GM12878 (cell line): ENCODE data around the gene MAP3K4. TPM values are rescaled to one million over a fixed set of nuclear protein-coding genes. Genes with fewer than 3 reads are reported as not detected.

Source experiments
- ATAC-seq: fragments of 200-7000 bp; cut with Tn5 transposase; 3 replicates; pipeline ENCODE4 v1.9.1; 2020; ENCODE audit warnings: mild to moderate bottlenecking, moderate library complexity
- BruUV-seq: library from RNA; stranded (reverse); fragments of 400-500 nt; replicated peaks from 2 replicates; lab custom pipeline; 2021; lab: Mats Ljungman, UMichigan
- CTCF ChIA-PET: fragments of 300-600 bp; sonication (Branson Sonifier 250); formaldehyde crosslinking; extraction: SDS; loops from one replicate; lab custom pipeline; 2021; ENCODE audit warnings: inconsistent platforms; lab: Yijun Ruan, JAX
- POLR2A ChIA-PET: fragments of 350-600 bp; formaldehyde crosslinking; extraction: SDS; loops from one replicate; lab custom pipeline; 2021; ENCODE audit warnings: inconsistent platforms; lab: Charles Lee
- RAD21 ChIA-PET: fragments of 300-600 bp; sonication (Branson Sonifier 250); formaldehyde crosslinking; loops from one replicate; lab custom pipeline; 2023; ENCODE audit warnings: antibody characterized with exemption; ENCODE audit not compliant: unreplicated experiment; lab: Charles Lee
- SMC1A ChIA-PET: fragments of 300-600 bp; sonication (Branson Sonifier 250); formaldehyde crosslinking; loops from one replicate; lab custom pipeline; 2023; ENCODE audit not compliant: unreplicated experiment, uncharacterized antibody; lab: Charles Lee
- DNase-seq: peaks from one replicate; pipeline ENCODE4 v3.0.0-alpha.2; 2011; ENCODE audit warnings: low read depth, low spot score
- FAIRE-seq: peaks from 3 replicates; lab custom pipeline; 2011; peaks lifted over from hg19 to GRCh38; lab: Jason Lieb, UNC
- H2AFZ ChIP-seq: 2 replicates; pipeline ENCODE4 v1.6.0; 2011; ENCODE audit warnings: low read depth, low read length, control low read depth; ENCODE audit not compliant: control insufficient read depth
- H3K27ac ChIP-seq: 2 replicates; pipeline ENCODE4 v1.5.1; 2011; ENCODE audit warnings: control low read depth; ENCODE audit not compliant: control insufficient read depth, insufficient read depth
- H3K27me3 ChIP-seq, 2 experiments: replicated peaks in 1 of 2; 2 replicates each; pipeline versions ENCODE4 v1.6.0 to v1.6.1; 2011; ENCODE audit warnings: low read length in 1 of 2; ENCODE audit not compliant: control insufficient read depth in 2 of 2, insufficient read depth in 2 of 2
- H3K36me3 ChIP-seq, 2 experiments: 2 replicates each; pipeline ENCODE4 v1.5.1; 2011; ENCODE audit warnings: low read length in 1 of 2; ENCODE audit not compliant: control insufficient read depth in 2 of 2, insufficient read depth in 2 of 2
- H3K4me1 ChIP-seq: 2 replicates; pipeline ENCODE4 v1.6.1; 2011; ENCODE audit warnings: mild to moderate bottlenecking, low read length, moderate library complexity, mixed read lengths; ENCODE audit not compliant: control insufficient read depth, insufficient read depth
- H3K4me2 ChIP-seq: 2 replicates; pipeline ENCODE4 v1.6.0; 2011; ENCODE audit warnings: control low read depth; ENCODE audit not compliant: control insufficient read depth, insufficient read depth
- H3K4me3 ChIP-seq: fragments of 200-600 bp; sonication (generic); 2 replicates; pipeline ENCODE4 v1.5.1; 2016
- H3K79me2 ChIP-seq: 2 replicates; pipeline ENCODE4 v1.6.0; 2011; ENCODE audit warnings: low read length; ENCODE audit not compliant: control insufficient read depth, insufficient read depth
- H3K9ac ChIP-seq: 2 replicates; pipeline ENCODE4 v1.8.0; 2011; ENCODE audit warnings: low read length, control low read depth, mixed read lengths; ENCODE audit not compliant: control insufficient read depth, insufficient read depth
- H3K9me3 ChIP-seq: replicated peaks from 3 replicates; pipeline ENCODE4 v1.5.1; 2011; ENCODE audit warnings: mild to moderate bottlenecking, low read length; ENCODE audit not compliant: control insufficient read depth, insufficient read depth
- H4K20me1 ChIP-seq: 2 replicates; pipeline ENCODE4 v1.6.0; 2011; ENCODE audit not compliant: control insufficient read depth, insufficient read depth
- DPF2 ChIP-seq: fragments of 450-650 bp; IDR thresholded peaks from 2 replicates; pipeline ENCODE4 v1.6.1; 2017; ENCODE audit warnings: mild to moderate bottlenecking
- EZH2 ChIP-seq: IDR thresholded peaks from 2 replicates; pipeline ENCODE4 v1.6.1; 2012; ENCODE audit warnings: low read depth, mild to moderate bottlenecking, control low read depth, inconsistent platforms, low read length, borderline replicate concordance; ENCODE audit not compliant: control insufficient read depth
- FOXM1 ChIP-seq: IDR thresholded peaks from 2 replicates; pipeline ENCODE4 v1.6.1; 2012; ENCODE audit warnings: low read depth, mild to moderate bottlenecking, inconsistent platforms, low read length, moderate library complexity
- HSF1 ChIP-seq: fragments of 150-350 bp; IDR thresholded peaks from 2 replicates; pipeline ENCODE4 v1.6.1; 2014; ENCODE audit warnings: mild to moderate bottlenecking, low read depth, low read length
- ZNF592 ChIP-seq: fragments of 450-650 bp; IDR thresholded peaks from 2 replicates; pipeline ENCODE4 v1.6.1; 2017; ENCODE audit warnings: mild to moderate bottlenecking, moderate library complexity
- ZZZ3 ChIP-seq: IDR thresholded peaks from 2 replicates; pipeline ENCODE4 v1.6.1; 2011; ENCODE audit warnings: low read depth; ENCODE audit not compliant: control insufficient read depth, insufficient read length
- WGBS: methylation state at CpG from one replicate; pipeline ENCODE4 v1.1.6; 2016; ENCODE audit warnings: low lambda C conversion rate; ENCODE audit not compliant: insufficient replicate concordance, insufficient coverage; ENCODE audit errors: missing lambda C conversion rate; 5-methylcytosine and 5-hydroxymethylcytosine counted together
- in situ Hi-C: fragments of 300-500 bp; cut with MboI; formaldehyde crosslinking; loops from 9 replicates; pipeline ENCODE4 v1.14.3; 2018; ENCODE audit warnings: mixed read lengths
- intact Hi-C: fragments of 100-400 bp; cut with micrococcal nuclease; formaldehyde crosslinking; loops from one replicate; pipeline ENCODE4 v1.14.2; 2022; ENCODE audit not compliant: unreplicated experiment
- polyA plus RNA-seq, 11 experiments: library from polyadenylated mRNA; depleted of rRNA in 4 of 11; unstranded in 6 of 11; stranded (reverse) in 5 of 11; fragments of >200 nt; fragmentation: Nextera tagmentation in 4 of 11; fragmentation: Illumina TruSeq in 1 of 11; extraction: Ambion mirVana in 4 of 11; extraction: Trizol in 1 of 11; gene quantifications; 1 replicate in 1 of 11; 2 replicates in 10 of 11; pipeline versions ENCODE4 v1.2.1 to v1.2.3, GENCODE V29; 2011 to 2016; ENCODE audit warnings: inconsistent platforms in 2 of 11, missing spikeins in 2 of 11, low read depth in 1 of 11
- total RNA-seq, 4 experiments: library from RNA; depleted of rRNA in 3 of 4; stranded (reverse); fragments of >200 nt in 3 of 4; fragmentation: Illumina TruSeq in 1 of 4; extraction: Trizol in 1 of 4; gene quantifications; 2 replicates each; pipeline versions ENCODE4 v1.2.1 to v1.2.3, GENCODE V29; 2013 to 2021
- TF ChIP-seq, protein P1 (sequence below): IDR thresholded peaks from 2 replicates; pipeline ENCODE4 v1.6.1; 2011; ENCODE audit warnings: low read depth, low read length, improper control_type of control experiment, borderline replicate concordance
- TF ChIP-seq, protein P2 (sequence below): fragments of 450-650 bp; IDR thresholded peaks from 2 replicates; pipeline ENCODE4 v1.6.1; 2017; ENCODE audit warnings: low read depth, mild to moderate bottlenecking, moderate library complexity
- TF ChIP-seq, protein P3 (sequence below): fragments of 450-650 bp; IDR thresholded peaks from 2 replicates; pipeline ENCODE4 v1.6.1; 2018; ENCODE audit warnings: borderline replicate concordance, mild to moderate bottlenecking; ENCODE audit not compliant: partially characterized antibody

Gene MAP3K4
- total and polyA plus RNA-seq, 10 of the 15 experiments (the other 5 are each of a cell fraction or from before 2014, with no cell fraction given): 14.0 to 44.5 (median 23.1) TPM

GRCh38 chr6:161021543-161021942 is 30.0 kb downstream of the MAP3K4 start (continued):
- TF ChIP-seq, protein P1, sequence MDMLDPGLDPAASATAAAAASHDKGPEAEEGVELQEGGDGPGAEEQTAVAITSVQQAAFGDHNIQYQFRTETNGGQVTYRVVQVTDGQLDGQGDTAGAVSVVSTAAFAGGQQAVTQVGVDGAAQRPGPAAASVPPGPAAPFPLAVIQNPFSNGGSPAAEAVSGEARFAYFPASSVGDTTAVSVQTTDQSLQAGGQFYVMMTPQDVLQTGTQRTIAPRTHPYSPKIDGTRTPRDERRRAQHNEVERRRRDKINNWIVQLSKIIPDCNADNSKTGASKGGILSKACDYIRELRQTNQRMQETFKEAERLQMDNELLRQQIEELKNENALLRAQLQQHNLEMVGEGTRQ: no peak

DNA sequence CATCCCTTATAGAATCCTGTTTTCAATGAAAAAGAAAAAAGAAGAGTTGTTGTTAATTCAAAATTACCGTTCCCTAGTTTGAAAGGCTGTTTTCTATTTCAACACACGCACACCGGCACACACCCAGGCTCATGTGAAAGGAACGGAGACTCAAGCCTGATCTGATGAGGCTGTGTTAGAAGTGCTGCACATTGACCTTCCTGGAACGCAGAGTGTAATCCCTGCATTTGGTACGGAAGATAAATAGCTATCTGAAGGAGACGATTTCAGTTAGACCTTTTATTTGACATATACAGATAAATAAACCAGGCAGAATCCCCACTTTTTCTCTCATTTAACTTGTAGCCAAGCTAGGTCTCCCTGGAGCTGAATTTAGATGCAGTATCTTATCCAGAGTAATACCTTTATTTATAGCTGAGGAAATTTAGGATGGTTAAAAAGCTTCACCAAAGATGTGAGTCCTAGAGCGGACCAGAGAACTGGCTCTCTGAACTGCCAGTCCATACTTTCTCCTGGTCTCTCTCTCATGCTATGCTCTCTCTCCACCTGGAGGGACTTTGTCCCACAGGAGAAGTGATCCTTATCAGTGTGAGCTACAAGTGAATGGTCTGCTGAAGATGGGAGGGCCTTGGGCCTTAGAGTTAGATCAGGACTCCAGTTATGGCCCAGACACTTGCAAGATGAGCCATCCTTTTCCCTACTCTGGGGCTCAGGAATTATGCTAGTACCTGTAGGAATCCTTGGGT is 30.6 kb downstream of the MAP3K4 start:
- intact Hi-C loops: no loop called here
- SMC1A ChIA-PET: interaction anchor here (1.2 to 2.0 kb wide), 3 partner anchors 10 to 23 kb away, joined by 4 to 7 read pairs (median 7); no protein-coding TSS in a partner anchor
- Histone ChIP-seq H2AFZ (no peak overlapping the region), H3K36me3 (peaks cover 0 to 2% of the 10 kb centered on the region in 2 experiments; a peak in 3 of 4 replicates), H4K20me1 (no peaks in the 10 kb centered on the region), H3K9me3 (no peaks in the 10 kb centered on the region; the same call in none of the 3 replicates), H3K27ac (no peak overlapping the region), H3K4me3 (no peak overlapping the region), H3K9ac (no peak overlapping the region), H3K4me2 (no peak overlapping the region), H3K27me3 (no peaks in the 10 kb centered on the region), H3K4me1 (no peaks in the 10 kb centered on the region), H3K79me2 (peaks cover 19% of the 10 kb centered on the region)
- CTCF ChIA-PET: interaction anchor here (1.5 kb wide), 1 partner anchor 29 kb away, joined by 3 read pairs; no protein-coding TSS in a partner anchor
- in situ Hi-C loops: no loop called here
- RAD21 ChIA-PET: no interaction called here
- ATAC-seq: no peak
- POLR2A ChIA-PET: no interaction called here
- no peak for DNase-seq
- WGBS: 99% methylated on average over 8 of the region's 8 CpGs
- BruUV-seq: no TSS peak
- FAIRE-seq: no peak
- TF ChIP-seq, protein P2, sequence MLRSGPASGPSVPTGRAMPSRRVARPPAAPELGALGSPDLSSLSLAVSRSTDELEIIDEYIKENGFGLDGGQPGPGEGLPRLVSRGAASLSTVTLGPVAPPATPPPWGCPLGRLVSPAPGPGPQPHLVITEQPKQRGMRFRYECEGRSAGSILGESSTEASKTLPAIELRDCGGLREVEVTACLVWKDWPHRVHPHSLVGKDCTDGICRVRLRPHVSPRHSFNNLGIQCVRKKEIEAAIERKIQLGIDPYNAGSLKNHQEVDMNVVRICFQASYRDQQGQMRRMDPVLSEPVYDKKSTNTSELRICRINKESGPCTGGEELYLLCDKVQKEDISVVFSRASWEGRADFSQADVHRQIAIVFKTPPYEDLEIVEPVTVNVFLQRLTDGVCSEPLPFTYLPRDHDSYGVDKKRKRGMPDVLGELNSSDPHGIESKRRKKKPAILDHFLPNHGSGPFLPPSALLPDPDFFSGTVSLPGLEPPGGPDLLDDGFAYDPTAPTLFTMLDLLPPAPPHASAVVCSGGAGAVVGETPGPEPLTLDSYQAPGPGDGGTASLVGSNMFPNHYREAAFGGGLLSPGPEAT: no peak
- TF ChIP-seq EZH2 (no peak), HSF1 (no peak), DPF2 (no peak), ZZZ3 (no peak), ZNF592 (no peak), FOXM1 (no peak)
- TF ChIP-seq, protein P3, sequence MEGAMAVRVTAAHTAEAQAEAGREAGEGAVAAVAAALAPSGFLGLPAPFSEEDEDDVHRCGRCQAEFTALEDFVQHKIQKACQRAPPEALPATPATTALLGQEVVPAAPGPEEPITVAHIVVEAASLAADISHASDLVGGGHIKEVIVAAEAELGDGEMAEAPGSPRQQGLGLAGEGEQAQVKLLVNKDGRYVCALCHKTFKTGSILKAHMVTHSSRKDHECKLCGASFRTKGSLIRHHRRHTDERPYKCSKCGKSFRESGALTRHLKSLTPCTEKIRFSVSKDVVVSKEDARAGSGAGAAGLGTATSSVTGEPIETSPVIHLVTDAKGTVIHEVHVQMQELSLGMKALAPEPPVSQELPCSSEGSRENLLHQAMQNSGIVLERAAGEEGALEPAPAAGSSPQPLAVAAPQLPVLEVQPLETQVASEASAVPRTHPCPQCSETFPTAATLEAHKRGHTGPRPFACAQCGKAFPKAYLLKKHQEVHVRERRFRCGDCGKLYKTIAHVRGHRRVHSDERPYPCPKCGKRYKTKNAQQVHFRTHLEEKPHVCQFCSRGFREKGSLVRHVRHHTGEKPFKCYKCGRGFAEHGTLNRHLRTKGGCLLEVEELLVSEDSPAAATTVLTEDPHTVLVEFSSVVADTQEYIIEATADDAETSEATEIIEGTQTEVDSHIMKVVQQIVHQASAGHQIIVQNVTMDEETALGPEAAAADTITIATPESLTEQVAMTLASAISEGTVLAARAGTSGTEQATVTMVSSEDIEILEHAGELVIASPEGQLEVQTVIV: no peak
